H1 (cell line): ENCODE measurements around the gene NDRG4. TPM values are rescaled to one million over a fixed set of nuclear protein-coding genes. Genes with fewer than 3 reads are reported as not detected.

Experiments
- CTBP2 ChIP-seq: IDR thresholded peaks from 2 replicates; pipeline ENCODE4 v1.7.0; 2011; ENCODE audit warnings: borderline replicate concordance, mild to moderate bottlenecking, moderate library complexity, mixed read lengths, low read length; ENCODE audit not compliant: insufficient read depth, insufficient read length
- EZH2 ChIP-seq: fragments of 200-600 bp; sonication (generic); IDR thresholded peaks from 2 replicates; pipeline ENCODE4 v1.7.1; 2012; ENCODE audit warnings: low read depth, mild to moderate bottlenecking, moderate library complexity, low read length, inconsistent platforms; ENCODE audit not compliant: severe bottlenecking
- MAFK ChIP-seq: IDR thresholded peaks from 2 replicates; pipeline ENCODE4 v1.6.1; 2012; ENCODE audit warnings: low read depth, mild to moderate bottlenecking, improper control_type of control experiment, low read length
- NANOG ChIP-seq: IDR thresholded peaks from 2 replicates; pipeline ENCODE4 v1.6.1; 2011; ENCODE audit warnings: low read length, low read depth, mild to moderate bottlenecking, inconsistent platforms; ENCODE audit not compliant: insufficient read depth, poor library complexity, severe bottlenecking
- PHF8 ChIP-seq: fragments of 200-600 bp; sonication (generic); conservative IDR thresholded peaks from 2 replicates; pipeline ENCODE4 v1.7.1; 2012; ENCODE audit warnings: low read depth, mild to moderate bottlenecking, inconsistent platforms, low read length, moderate library complexity
- SIN3A ChIP-seq, 2 experiments: IDR thresholded peaks in 1 of 2; conservative IDR thresholded peaks in 1 of 2; 2 replicates each; pipeline ENCODE4 v1.6.1; 2011 to 2012; ENCODE audit warnings: low read length in 2 of 2, improper control_type of control experiment in 1 of 2, low read depth in 1 of 2, mild to moderate bottlenecking in 1 of 2
- polyA plus RNA-seq, 7 experiments: library from polyadenylated mRNA; depleted of rRNA in 3 of 7; stranded (reverse) in 5 of 7; unstranded in 2 of 7; fragments of >200 nt in 5 of 7; fragments of 200-250 nt in 2 of 7; gene quantifications; 1 replicate in 5 of 7; 2 replicates in 1 of 7; 4 replicates in 1 of 7; pipeline versions ENCODE4 v1.2.1 to v1.2.3, GENCODE V29; 2011 to 2013; ENCODE audit warnings: missing spikeins in 2 of 7, mixed read lengths in 2 of 7
- total RNA-seq: library from RNA; stranded (reverse); fragmentation: NEBNext Ultra II Directional; extraction: Animal tissue kit (Norgen Biotek cat#: 25700); gene quantifications from 2 replicates; pipeline ENCODE4 v1.2.1, GENCODE V29; 2021
- TF ChIP-seq, protein P1 (sequence below): IDR thresholded peaks from 2 replicates; pipeline ENCODE4 v1.6.1; 2012; ENCODE audit warnings: inconsistent platforms

The NDRG4 gene
- total and polyA plus RNA-seq, 2 of the 8 experiments (the other 6 are each of a cell fraction or from before 2014, with no cell fraction given), result 20.8 to 30.9 TPM

DNA sequence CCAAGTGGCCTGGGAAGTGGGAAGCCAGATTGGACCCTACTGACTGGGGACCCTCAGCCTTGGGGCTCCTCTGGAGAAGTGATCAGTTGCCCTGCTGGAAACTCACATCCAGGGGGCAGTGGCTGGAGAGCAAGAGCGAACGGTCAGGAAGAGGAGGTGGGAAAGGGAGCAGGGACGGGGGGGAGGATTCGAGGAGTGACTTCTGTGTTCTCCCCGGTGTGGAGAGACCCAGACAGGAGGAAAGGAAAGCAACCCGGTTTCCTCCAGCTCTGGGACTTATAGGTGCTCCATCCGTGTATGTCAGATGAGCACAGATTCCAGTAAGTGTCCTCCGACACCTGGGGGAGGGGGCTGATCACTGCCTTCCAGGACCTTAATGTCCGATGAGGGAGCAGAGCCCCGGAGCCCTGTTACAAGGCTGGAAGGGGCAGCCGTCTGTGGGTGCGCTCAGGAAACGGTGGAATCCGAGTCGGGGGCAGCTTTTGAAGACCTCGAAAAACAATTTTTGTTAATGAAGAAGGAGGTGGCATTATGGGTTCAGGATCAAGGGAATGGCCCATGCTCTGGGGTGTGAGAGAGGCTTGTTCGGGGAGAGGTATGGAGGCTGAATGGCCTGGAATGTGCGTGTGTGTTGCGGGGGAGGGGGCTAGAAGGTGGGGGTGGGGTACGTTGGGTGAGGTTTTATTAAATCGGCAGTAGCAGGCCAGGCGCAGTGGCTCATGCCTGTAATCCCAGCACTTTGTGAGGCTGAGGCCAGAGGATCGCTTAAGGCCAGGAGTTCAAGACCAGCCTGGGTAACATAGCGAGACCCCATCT is 34.8 kb upstream of the NDRG4 start (continued):
- TF ChIP-seq SIN3A (conservative IDR thresholded peaks at IDR 0.05 in 1 of 2, IDR thresholded peaks at IDR 0.05 in 1 of 2; ENCODE audit: low read depth in 1 of 2, low read length in 2 of 2), result 0 out of 4 replicates have a peak, but pooled peaks of 1 of the 2 experiments have one; percentile 38
- TF ChIP-seq MAFK, result no peak
- peak; percentile 49 for TF ChIP-seq EZH2
- TF ChIP-seq, protein P1, sequence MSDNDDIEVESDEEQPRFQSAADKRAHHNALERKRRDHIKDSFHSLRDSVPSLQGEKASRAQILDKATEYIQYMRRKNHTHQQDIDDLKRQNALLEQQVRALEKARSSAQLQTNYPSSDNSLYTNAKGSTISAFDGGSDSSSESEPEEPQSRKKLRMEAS, result no peak
- no peak for TF ChIP-seq CTBP2
- no peak for TF ChIP-seq PHF8
- TF ChIP-seq NANOG, result no peak
